ENCODE measurements around the gene CAVIN2. TPM values are rescaled to one million over a fixed set of nuclear protein-coding genes. Genes with fewer than 3 reads are reported as not detected.

The CAVIN2 gene, protein sequence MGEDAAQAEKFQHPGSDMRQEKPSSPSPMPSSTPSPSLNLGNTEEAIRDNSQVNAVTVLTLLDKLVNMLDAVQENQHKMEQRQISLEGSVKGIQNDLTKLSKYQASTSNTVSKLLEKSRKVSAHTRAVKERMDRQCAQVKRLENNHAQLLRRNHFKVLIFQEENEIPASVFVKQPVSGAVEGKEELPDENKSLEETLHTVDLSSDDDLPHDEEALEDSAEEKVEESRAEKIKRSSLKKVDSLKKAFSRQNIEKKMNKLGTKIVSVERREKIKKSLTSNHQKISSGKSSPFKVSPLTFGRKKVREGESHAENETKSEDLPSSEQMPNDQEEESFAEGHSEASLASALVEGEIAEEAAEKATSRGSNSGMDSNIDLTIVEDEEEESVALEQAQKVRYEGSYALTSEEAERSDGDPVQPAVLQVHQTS
- 0.27 TPM in 1 of 2 replicates, not detected in the other for total RNA-seq (2014; rRNA removed; shearing (Covaris generic))

DNA sequence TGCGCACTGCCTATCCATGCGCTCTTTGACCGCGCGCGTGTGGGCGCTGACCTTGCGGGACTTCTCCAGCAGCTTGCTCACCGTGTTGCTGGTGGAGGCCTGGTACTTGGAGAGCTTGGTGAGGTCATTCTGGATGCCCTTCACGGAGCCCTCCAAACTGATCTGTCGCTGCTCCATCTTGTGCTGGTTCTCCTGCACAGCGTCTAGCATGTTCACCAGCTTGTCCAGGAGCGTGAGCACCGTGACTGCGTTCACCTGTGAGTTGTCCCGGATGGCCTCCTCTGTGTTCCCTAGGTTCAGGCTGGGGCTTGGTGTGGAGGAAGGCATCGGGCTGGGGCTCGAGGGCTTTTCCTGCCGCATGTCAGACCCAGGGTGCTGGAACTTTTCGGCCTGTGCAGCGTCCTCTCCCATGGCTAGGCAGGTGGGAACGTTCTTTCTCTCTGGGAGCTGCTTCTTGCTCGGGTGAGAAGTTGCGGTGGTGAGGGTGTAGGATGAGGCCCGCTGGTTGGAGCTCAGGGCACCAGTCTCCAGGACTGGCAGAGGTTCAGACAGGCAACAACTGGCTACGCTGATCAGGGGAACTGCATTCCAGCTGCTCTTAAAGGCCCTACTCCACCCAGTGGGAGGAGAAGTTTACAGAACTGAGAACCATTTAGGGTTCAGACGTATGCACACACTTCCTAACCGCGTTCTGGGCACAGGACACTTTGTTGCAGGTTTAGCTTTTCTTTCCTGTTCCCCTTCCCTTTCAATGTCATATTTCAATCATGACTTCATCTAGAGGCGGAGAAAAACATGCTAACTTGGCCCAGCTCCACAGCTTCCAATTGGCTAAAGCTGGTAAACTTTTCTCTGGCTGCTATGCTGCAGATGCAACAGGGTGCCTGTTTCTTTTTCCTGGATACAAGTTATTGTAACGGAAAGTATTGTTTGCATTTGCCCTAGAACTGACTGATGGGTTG lies at the start of gene CAVIN2:
TSS of gene CAVIN2 (minus strand) at position 574 of the 962 bp plus-strand sequence. CDS start at position 411, 163 bp downstream.

Other genes starting within 250 kb of the CAVIN2 start
- 12.5 and 12.7 TPM in 2 replicates for gene NABP1, start 169.0 kb downstream of the CAVIN2 start, total RNA-seq (2014; rRNA removed; shearing (Covaris generic))